ENCODE measurements around the gene CHRNA4. TPM values are rescaled to one million over a fixed set of nuclear protein-coding genes. Genes with fewer than 3 reads are reported as not detected.
"Not testable (repeated sequence)": the region's sequence is repeated elsewhere in the genome, so short reads cannot be mapped to it uniquely, and the experiment has no call there.

CHRNA4 gene
- total and polyA plus RNA-seq, 3 donors from 2014 or later: 3.3 to 8.3 (median 7.4) TPM

- no peak for DNase-seq
- intact Hi-C loops (cut with DNase I; ENCODE audit: low total_unique reads): loop anchor here (5.0 kb wide), 1 partner anchor 76 kb away; no protein-coding TSS in a partner anchor
- TF ChIP-seq, protein P1, sequence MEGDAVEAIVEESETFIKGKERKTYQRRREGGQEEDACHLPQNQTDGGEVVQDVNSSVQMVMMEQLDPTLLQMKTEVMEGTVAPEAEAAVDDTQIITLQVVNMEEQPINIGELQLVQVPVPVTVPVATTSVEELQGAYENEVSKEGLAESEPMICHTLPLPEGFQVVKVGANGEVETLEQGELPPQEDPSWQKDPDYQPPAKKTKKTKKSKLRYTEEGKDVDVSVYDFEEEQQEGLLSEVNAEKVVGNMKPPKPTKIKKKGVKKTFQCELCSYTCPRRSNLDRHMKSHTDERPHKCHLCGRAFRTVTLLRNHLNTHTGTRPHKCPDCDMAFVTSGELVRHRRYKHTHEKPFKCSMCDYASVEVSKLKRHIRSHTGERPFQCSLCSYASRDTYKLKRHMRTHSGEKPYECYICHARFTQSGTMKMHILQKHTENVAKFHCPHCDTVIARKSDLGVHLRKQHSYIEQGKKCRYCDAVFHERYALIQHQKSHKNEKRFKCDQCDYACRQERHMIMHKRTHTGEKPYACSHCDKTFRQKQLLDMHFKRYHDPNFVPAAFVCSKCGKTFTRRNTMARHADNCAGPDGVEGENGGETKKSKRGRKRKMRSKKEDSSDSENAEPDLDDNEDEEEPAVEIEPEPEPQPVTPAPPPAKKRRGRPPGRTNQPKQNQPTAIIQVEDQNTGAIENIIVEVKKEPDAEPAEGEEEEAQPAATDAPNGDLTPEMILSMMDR (IDR thresholded peaks at IDR 0.05): no peak
- TF ChIP-seq POLR2A (IDR thresholded peaks at IDR 0.05): no peak
- Histone ChIP-seq H3K36me3 (ENCODE audit: low read depth, missing control alignments) (no peaks in the 10 kb centered on the region), H3K27me3 (no peaks in the 10 kb centered on the region), H3K27ac (no peak overlapping the region), H3K9me3 (no peaks in the 10 kb centered on the region), H3K4me3 (no peak overlapping the region), H3K4me1 (no peaks in the 10 kb centered on the region)
- 76 to 81% methylated on average over 4 to 11 of the region's 11 CpGs for WGBS, 2 donors
Measured at GRCh38 chr20:63383556-63383955, 22.4 kb upstream of the CHRNA4 start.

GRCh38 chr20:63382551-63383300 lies 21.6 kb upstream of the CHRNA4 start:
- H3K27ac ChIP-seq: no peak overlapping the region
- no peaks in the 10 kb centered on the region for H3K36me3 ChIP-seq (ENCODE audit: low read depth, missing control alignments)
- H3K4me3 ChIP-seq: no peak overlapping the region
- intact Hi-C loops (cut with DNase I; ENCODE audit: low total_unique reads): loop anchor here (5.0 kb wide), 1 partner anchor 75 kb away; no protein-coding TSS in a partner anchor
- DNase-seq: no peak
- H3K9me3 ChIP-seq: no peaks in the 10 kb centered on the region
- H3K27me3 ChIP-seq: no peaks in the 10 kb centered on the region
- peaks cover 4% of the 10 kb centered on the region for H3K4me1 ChIP-seq
- TF ChIP-seq, protein P1 (IDR thresholded peaks at IDR 0.05): no peak
- no peak for TF ChIP-seq POLR2A (IDR thresholded peaks at IDR 0.05)
- 70 to 75% methylated on average over 17 of the region's 17 CpGs for WGBS, 2 donors

DNA sequence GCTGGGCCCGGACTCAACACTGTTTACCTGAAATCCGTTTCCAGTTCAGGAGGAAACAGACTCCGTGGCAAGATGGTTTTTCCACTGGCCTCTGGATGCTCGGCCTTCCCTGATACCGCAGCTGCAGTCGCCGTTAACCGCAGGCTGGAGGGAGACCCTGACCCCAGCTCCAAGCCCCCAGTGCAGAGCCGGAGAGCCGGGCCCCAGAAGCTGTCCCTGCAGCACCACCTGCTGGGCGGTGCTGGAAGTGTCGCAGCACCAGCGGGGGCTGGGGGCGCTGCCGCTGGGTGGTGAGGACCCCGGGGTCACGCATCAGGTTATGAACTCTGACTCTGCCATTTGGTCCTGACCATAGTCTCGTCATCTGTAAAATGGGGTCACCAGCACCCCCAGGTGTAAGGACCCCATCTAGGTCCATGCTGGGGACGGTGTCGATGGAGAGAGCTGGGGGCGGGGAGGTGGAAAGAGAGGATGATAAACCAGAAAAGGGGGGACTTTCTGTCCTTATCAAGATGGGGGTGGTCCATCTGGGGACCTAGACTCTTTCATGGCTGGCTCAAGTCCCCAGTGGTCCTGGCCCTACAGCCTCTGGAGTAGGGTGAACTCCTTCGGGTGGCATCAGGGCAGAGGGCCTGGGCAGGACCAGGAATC lies 20.8 kb upstream of the CHRNA4 start:
- H3K9me3 ChIP-seq: no peaks in the 10 kb centered on the region

DNA sequence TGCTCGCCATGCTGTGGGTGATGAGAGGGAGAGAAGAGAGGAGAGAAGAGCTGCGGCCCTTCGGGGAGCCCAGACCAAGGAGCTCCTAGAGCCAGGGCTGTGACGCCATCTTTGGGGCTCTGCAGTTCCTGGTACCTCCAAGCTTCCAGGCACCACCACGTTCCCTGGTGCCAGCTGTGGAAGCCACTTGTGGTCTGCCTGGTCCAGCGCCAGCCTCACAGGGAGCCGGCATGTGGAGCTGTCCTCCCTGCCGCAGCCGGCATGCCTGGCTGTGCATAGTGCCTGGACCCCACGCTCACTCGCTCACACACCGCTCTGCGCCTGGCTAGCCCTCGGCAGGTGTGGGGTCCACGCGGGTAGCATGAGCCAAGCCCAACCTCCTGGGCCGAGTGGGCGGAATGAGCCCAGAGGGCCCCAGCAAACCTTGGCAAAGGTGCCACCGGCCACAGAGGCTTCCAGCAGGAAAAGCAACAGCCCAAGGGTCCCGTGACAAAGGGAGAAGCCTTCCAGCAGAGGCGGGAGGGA lies 19.3 kb upstream of the CHRNA4 start:
- DNase-seq: no peak
- TF ChIP-seq POLR2A (IDR thresholded peaks at IDR 0.05): no peak
- TF ChIP-seq, protein P1 (IDR thresholded peaks at IDR 0.05): no peak
- H3K9me3 ChIP-seq: no peaks in the 10 kb centered on the region
- 88 to 89% methylated on average over 6 to 21 of the region's 21 CpGs for WGBS, 2 donors
- H3K4me3 ChIP-seq: no peak overlapping the region
- intact Hi-C loops (cut with DNase I; ENCODE audit: low total_unique reads): loop anchor here (5.0 kb wide), 1 partner anchor 73 kb away; no protein-coding TSS in a partner anchor
- H3K27me3 ChIP-seq: no peaks in the 10 kb centered on the region
- no peak overlapping the region for H3K27ac ChIP-seq
- H3K4me1 ChIP-seq: peaks cover 8% of the 10 kb centered on the region
- no peaks in the 10 kb centered on the region for H3K36me3 ChIP-seq (ENCODE audit: low read depth, missing control alignments)

More for the DNA sequence above, 20.8 kb upstream of the CHRNA4 start:
- TF ChIP-seq, protein P1 (IDR thresholded peaks at IDR 0.05): peak; percentile 84 to 93 (median 91)
- TF ChIP-seq POLR2A (IDR thresholded peaks at IDR 0.05): no peak
- Histone ChIP-seq H3K36me3 (ENCODE audit: low read depth, missing control alignments) (no peaks in the 10 kb centered on the region), H3K4me1 (peaks cover 8% of the 10 kb centered on the region), H3K27ac (no peak overlapping the region), H3K27me3 (no peaks in the 10 kb centered on the region), H3K4me3 (no peak overlapping the region)
- intact Hi-C loops (cut with DNase I; ENCODE audit: low total_unique reads): loop anchor here (5.0 kb wide), 1 partner anchor 75 kb away; no protein-coding TSS in a partner anchor
- DNase-seq: no peak
- WGBS, 2 donors: 51 to 62% methylated on average over 9 to 19 of the region's 22 CpGs

DNA sequence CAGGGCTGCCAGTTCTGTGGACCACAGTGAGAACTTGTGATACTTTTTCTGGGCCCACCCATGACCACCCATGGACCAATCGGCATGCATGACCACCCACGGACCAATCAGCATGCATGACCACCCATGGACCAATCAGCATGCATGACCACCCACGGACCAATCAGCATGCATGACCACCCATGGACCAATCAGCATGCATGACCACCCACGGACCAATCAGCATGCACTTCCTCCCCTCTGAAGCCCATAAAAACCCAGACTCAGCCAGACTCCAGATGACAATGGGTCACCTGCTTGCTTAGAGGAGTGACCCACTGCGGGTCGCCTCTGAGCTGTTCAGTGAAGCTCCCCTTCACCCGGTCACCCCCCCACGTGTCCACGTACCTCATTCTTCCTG lies 18.7 kb upstream of the CHRNA4 start:
- not testable (repeated sequence) for H3K4me3 ChIP-seq; H3K36me3 ChIP-seq (ENCODE audit: low read depth, missing control alignments); H3K9me3 ChIP-seq; H3K4me1 ChIP-seq; H3K27ac ChIP-seq; H3K27me3 ChIP-seq
- DNase-seq: peak; percentile 46
- intact Hi-C loops (cut with DNase I; ENCODE audit: low total_unique reads): loop anchor here (5.0 kb wide), 2 partner anchors 63 to 73 kb away; no protein-coding TSS in a partner anchor
- WGBS, 2 donors: 84 to 85% methylated on average over 9 of the region's 9 CpGs

Data from testis (tissue), 3 donors.